Neural progenitor cell (in vitro differentiated cells): ENCODE results near the gene RMDN2.

Experiments
- EZH2 ChIP-seq: fragments of 200-600 bp; sonication (generic); IDR thresholded peaks from 2 replicates; pipeline ENCODE4 v1.6.1; 2017; ENCODE audit warnings: antibody characterized with exemption, mild to moderate bottlenecking, moderate library complexity
- EZH2phosphoT487 ChIP-seq: fragments of 200-600 bp; sonication (generic); IDR thresholded peaks from 2 replicates; pipeline ENCODE4 v1.6.1; 2017; ENCODE audit warnings: antibody characterized with exemption
- TF ChIP-seq, protein P1 (sequence below): fragments of 200-600 bp; sonication (generic); IDR thresholded peaks from 2 replicates; pipeline ENCODE4 v1.5.1; 2017; ENCODE audit warnings: antibody characterized with exemption, mild to moderate bottlenecking

- TF ChIP-seq, protein P1, sequence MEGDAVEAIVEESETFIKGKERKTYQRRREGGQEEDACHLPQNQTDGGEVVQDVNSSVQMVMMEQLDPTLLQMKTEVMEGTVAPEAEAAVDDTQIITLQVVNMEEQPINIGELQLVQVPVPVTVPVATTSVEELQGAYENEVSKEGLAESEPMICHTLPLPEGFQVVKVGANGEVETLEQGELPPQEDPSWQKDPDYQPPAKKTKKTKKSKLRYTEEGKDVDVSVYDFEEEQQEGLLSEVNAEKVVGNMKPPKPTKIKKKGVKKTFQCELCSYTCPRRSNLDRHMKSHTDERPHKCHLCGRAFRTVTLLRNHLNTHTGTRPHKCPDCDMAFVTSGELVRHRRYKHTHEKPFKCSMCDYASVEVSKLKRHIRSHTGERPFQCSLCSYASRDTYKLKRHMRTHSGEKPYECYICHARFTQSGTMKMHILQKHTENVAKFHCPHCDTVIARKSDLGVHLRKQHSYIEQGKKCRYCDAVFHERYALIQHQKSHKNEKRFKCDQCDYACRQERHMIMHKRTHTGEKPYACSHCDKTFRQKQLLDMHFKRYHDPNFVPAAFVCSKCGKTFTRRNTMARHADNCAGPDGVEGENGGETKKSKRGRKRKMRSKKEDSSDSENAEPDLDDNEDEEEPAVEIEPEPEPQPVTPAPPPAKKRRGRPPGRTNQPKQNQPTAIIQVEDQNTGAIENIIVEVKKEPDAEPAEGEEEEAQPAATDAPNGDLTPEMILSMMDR, result no peak
- no peak for TF ChIP-seq EZH2
- TF ChIP-seq EZH2phosphoT487, result no peak
Observed at GRCh38 chr2:37982847-37983246, 57.8 kb downstream of the RMDN2 start.
